Stomach (tissue), 9 donors: ENCODE data around the gene GMEB2. TPM values are rescaled to one million over a fixed set of nuclear protein-coding genes. Genes with fewer than 3 reads are reported as not detected.

Experiments
- DNase-seq, 2 donors: peaks; one replicate each; pipeline versions ENCODE4 v3.0.0 to v3.0.0-alpha.2; 2013 to 2019
- H3K27ac ChIP-seq, 5 donors: fragments of 200-600 bp in 4 of 5; sonication (generic) in 4 of 5; one replicate each; pipeline ENCODE4 v1.5.1; 2013 to 2019; ENCODE audit warnings: mild to moderate bottlenecking in 1 of 5, moderate library complexity in 1 of 5
- H3K27me3 ChIP-seq, 3 donors: fragments of 200-600 bp; sonication (generic); one replicate each; pipeline ENCODE4 v1.5.1; 2017 to 2019; ENCODE audit warnings: mixed run types in 1 of 3
- H3K36me3 ChIP-seq, 4 donors: fragments of 200-600 bp; sonication (generic); 1 replicate in 3 of 4; 2 replicates in 1 of 4; pipeline ENCODE4 v1.5.1; 2016 to 2019
- H3K4me1 ChIP-seq, 4 donors: fragments of 200-600 bp; sonication (generic); one replicate each; pipeline ENCODE4 v1.5.1; 2016 to 2019
- H3K4me3 ChIP-seq, 4 donors: fragments of 200-600 bp; sonication (generic) in 3 of 4; one replicate each; pipeline ENCODE4 v1.5.1; 2016 to 2019; ENCODE audit warnings: mild to moderate bottlenecking in 1 of 4
- H3K9me3 ChIP-seq, 4 donors: fragments of 200-600 bp; sonication (generic); one replicate each; pipeline ENCODE4 v1.5.1; 2016 to 2019
- CTCF ChIP-seq, 7 experiments: fragments of 450-650 bp in 4 of 7; fragments of 200-600 bp in 3 of 7; sonication (generic) in 3 of 7; IDR thresholded peaks; one replicate each; pipeline ENCODE4 v1.5.1; 2016 to 2019; ENCODE audit warnings: antibody characterized with exemption in 7 of 7, control low read depth in 2 of 7, mild to moderate bottlenecking in 1 of 7
- EP300 ChIP-seq: sonication (generic); formaldehyde crosslinking; IDR thresholded peaks from one replicate; pipeline ENCODE4 v1.6.1; 2017; ENCODE audit warnings: antibody characterized with exemption
- POLR2A ChIP-seq, 4 donors: fragments of 450-650 bp; IDR thresholded peaks; one replicate each; pipeline ENCODE4 v1.6.1; 2016; ENCODE audit warnings: antibody characterized with exemption in 4 of 4, control low read depth in 2 of 4, mild to moderate bottlenecking in 1 of 4, moderate library complexity in 1 of 4
- POLR2AphosphoS5 ChIP-seq, 3 donors: sonication (generic); formaldehyde crosslinking; IDR thresholded peaks; one replicate each; pipeline ENCODE4 v1.6.1; 2016; ENCODE audit warnings: antibody characterized with exemption in 3 of 3
- WGBS, 5 donors: extraction: QIAGEN DNeasy Blood & Tissue Kit in 3 of 5; methylation state at CpG; one replicate each; pipeline versions ENCODE4 v1.1.5 to v1.1.7; 2013 to 2018; 5-methylcytosine and 5-hydroxymethylcytosine counted together
- intact Hi-C: fragments of 100-400 bp; cut with DNase I; formaldehyde crosslinking; loops from one replicate; pipeline ENCODE4 v1.15.1; 2023; ENCODE audit warnings: low total_unique reads
- polyA plus RNA-seq, 3 donors: library from polyadenylated mRNA; stranded (reverse); fragments of 200-250 nt; gene quantifications; one replicate each; pipeline ENCODE4 v1.2.3, GENCODE V29; 2013
- total RNA-seq, 5 donors: library from RNA; depleted of rRNA; stranded (reverse); fragments of >200 nt; gene quantifications; one replicate each; pipeline versions ENCODE4 v1.1.0 to v1.2.3, GENCODE V29; 2014 to 2016
- donor health status: healthy with polysubstance abuse.
- donor health status: Bipolar disorder and iron deficiency.
- donor health status: healthy.

The GMEB2 gene
- total and polyA plus RNA-seq, 8 donors = 1.8 to 20.4 (median 7.5) TPM

- WGBS, 5 donors = 91 to 96% (median 92%) methylated on average over 15 of the region's 15 CpGs
- no peaks in the 10 kb centered on the region for H3K27me3 ChIP-seq
- H3K4me1 ChIP-seq = peaks cover 8 to 29% (median 21%) of the 10 kb centered on the region in 4 donors
- intact Hi-C loops = no loop called here
- no peaks in the 10 kb centered on the region for H3K9me3 ChIP-seq
- TF ChIP-seq POLR2AphosphoS5 (IDR thresholded peaks at IDR 0.05) (no peak), POLR2A (IDR thresholded peaks at IDR 0.05) (no peak), CTCF (IDR thresholded peaks at IDR 0.05) (no peak), EP300 (no peak)
- H3K27ac ChIP-seq = no peak overlapping the region
- DNase-seq = no peak
- H3K4me3 ChIP-seq = no peak overlapping the region
- H3K36me3 ChIP-seq = no peaks in the 10 kb centered on the region
Measured at GRCh38 chr20:63643946-63644345, 17.0 kb upstream of the GMEB2 start.

- H3K4me1 ChIP-seq = peaks cover 8 to 31% (median 21%) of the 10 kb centered on the region in 4 donors
- no peak for TF ChIP-seq CTCF (IDR thresholded peaks at IDR 0.05)
- no peak for TF ChIP-seq POLR2AphosphoS5 (IDR thresholded peaks at IDR 0.05)
- no peak for TF ChIP-seq EP300
- no peak for TF ChIP-seq POLR2A (IDR thresholded peaks at IDR 0.05)
- 76 to 92% (median 79%) methylated on average over 10 of the region's 10 CpGs for WGBS, 5 donors
- no peak overlapping the region for H3K4me3 ChIP-seq
- no peaks in the 10 kb centered on the region for H3K36me3 ChIP-seq
- no peak for DNase-seq
- no peaks in the 10 kb centered on the region for H3K9me3 ChIP-seq
- intact Hi-C loops = no loop called here
- H3K27ac ChIP-seq = no peak overlapping the region
- H3K27me3 ChIP-seq = no peaks in the 10 kb centered on the region
Measured at GRCh38 chr20:63643499-63643898, 16.6 kb upstream of the GMEB2 start.

- Histone ChIP-seq H3K4me1 (peaks cover 8 to 31% (median 21%) of the 10 kb centered on the region in 4 donors), H3K27ac (peak overlapping the region; percentile 72 to 90 (median 85)), H3K27me3 (no peaks in the 10 kb centered on the region), H3K9me3 (no peaks in the 10 kb centered on the region), H3K36me3 (no peaks in the 10 kb centered on the region), H3K4me3 (peak overlapping the region; percentile 52 to 62 (median 58))
- no peak for TF ChIP-seq CTCF (IDR thresholded peaks at IDR 0.05)
- intact Hi-C loops = no loop called here
- DNase-seq = peak in 1 of 2 donors; percentile 53
- 28 to 73% (median 37%) methylated on average over 5 to 29 of the region's 29 CpGs for WGBS, 5 donors
Measured at GRCh38 chr20:63642527-63643247, 15.8 kb upstream of the GMEB2 start.

GRCh38 chr20:63641792-63642523 lies 15.1 kb upstream of the GMEB2 start:
- Histone ChIP-seq H3K4me3 (peak overlapping the region; percentile 58 to 63 (median 60)), H3K27ac (peak overlapping the region; percentile 84 to 92 (median 87)), H3K4me1 (peaks cover 8 to 31% (median 21%) of the 10 kb centered on the region in 4 donors), H3K36me3 (no peaks in the 10 kb centered on the region), H3K27me3 (no peaks in the 10 kb centered on the region), H3K9me3 (no peaks in the 10 kb centered on the region)
- TF ChIP-seq POLR2A (IDR thresholded peaks at IDR 0.05) (no peak), POLR2AphosphoS5 (IDR thresholded peaks at IDR 0.05) (peak in 2 of 3 donors; percentile 72 to 83), CTCF (IDR thresholded peaks at IDR 0.05) (peak in 5 of 7 experiments; percentile 10 to 66 (median 40)), EP300 (no peak)
- DNase-seq = peak; percentile 94 to 97
- WGBS, 5 donors = 0 to 3% (median 2%) methylated on average over 15 to 85 of the region's 86 CpGs
- intact Hi-C loops = no loop called here
